H1 (cell line): ENCODE measurements around the gene MYCBP2.

Source experiments
- ASH2L ChIP-seq: fragments of 200-600, 300-600 bp; sonication (generic); IDR thresholded peaks from one replicate; pipeline ENCODE4 v1.7.1; 2017; ENCODE audit warnings: low read length
- CBX5 ChIP-seq: fragments of 300-800, 300-1000 bp; sonication (generic); IDR thresholded peaks from 2 replicates; pipeline ENCODE4 v1.7.1; 2016; ENCODE audit warnings: antibody characterized with exemption, low read length, low read depth
- GABPA ChIP-seq: IDR thresholded peaks from 2 replicates; pipeline ENCODE4 v1.6.1; 2011; ENCODE audit warnings: mild to moderate bottlenecking, low read length, moderate library complexity, borderline replicate concordance; ENCODE audit not compliant: insufficient read depth
- JUND ChIP-seq: IDR thresholded peaks from 2 replicates; pipeline ENCODE4 v1.6.1; 2011; ENCODE audit warnings: mild to moderate bottlenecking, improper control_type of control experiment, low read length
- POLR2A ChIP-seq, 2 experiments: IDR thresholded peaks; 1 replicate in 1 of 2; 2 replicates in 1 of 2; pipeline ENCODE4 v1.6.1; 2011; ENCODE audit warnings: low read depth in 2 of 2, low read length in 2 of 2, mild to moderate bottlenecking in 2 of 2; ENCODE audit errors: control extremely low read depth in 1 of 2
- POLR2AphosphoS5 ChIP-seq: IDR thresholded peaks from 2 replicates; pipeline ENCODE4 v1.6.1; 2011; ENCODE audit warnings: low read depth, low read length
- RFX5 ChIP-seq: IDR thresholded peaks from 2 replicates; pipeline ENCODE4 v1.6.1; 2011; ENCODE audit warnings: low read depth, low read length, improper control_type of control experiment, borderline replicate concordance
- SIN3A ChIP-seq, 2 experiments: IDR thresholded peaks in 1 of 2; conservative IDR thresholded peaks in 1 of 2; 2 replicates each; pipeline ENCODE4 v1.6.1; 2011 to 2012; ENCODE audit warnings: low read length in 2 of 2, improper control_type of control experiment in 1 of 2, low read depth in 1 of 2, mild to moderate bottlenecking in 1 of 2
- SP1 ChIP-seq: IDR thresholded peaks from 2 replicates; pipeline ENCODE4 v1.6.1; 2011; ENCODE audit warnings: low read depth, low read length
- SP2 ChIP-seq: IDR thresholded peaks from 2 replicates; pipeline ENCODE4 v1.6.1; 2012; ENCODE audit warnings: mild to moderate bottlenecking, low read length, inconsistent platforms
- YY1 ChIP-seq: IDR thresholded peaks from 2 replicates; pipeline ENCODE4 v1.6.1; 2011; ENCODE audit warnings: low read depth, mild to moderate bottlenecking, low read length
- TF ChIP-seq, protein P1 (sequence below): IDR thresholded peaks from 2 replicates; pipeline ENCODE4 v1.6.1; 2011; ENCODE audit warnings: low read length, improper control_type of control experiment
- TF ChIP-seq, protein P2 (sequence below), 3 experiments: IDR thresholded peaks; 1 replicate in 2 of 3; 2 replicates in 1 of 3; pipeline versions ENCODE4 v1.5.1 to v1.6.1; 2011; ENCODE audit warnings: low read length in 3 of 3, mild to moderate bottlenecking in 3 of 3, inconsistent platforms in 2 of 3, low read depth in 1 of 3, moderate library complexity in 1 of 3; ENCODE audit not compliant: insufficient read depth in 1 of 3; ENCODE audit errors: control extremely low read depth in 1 of 3

DNA sequence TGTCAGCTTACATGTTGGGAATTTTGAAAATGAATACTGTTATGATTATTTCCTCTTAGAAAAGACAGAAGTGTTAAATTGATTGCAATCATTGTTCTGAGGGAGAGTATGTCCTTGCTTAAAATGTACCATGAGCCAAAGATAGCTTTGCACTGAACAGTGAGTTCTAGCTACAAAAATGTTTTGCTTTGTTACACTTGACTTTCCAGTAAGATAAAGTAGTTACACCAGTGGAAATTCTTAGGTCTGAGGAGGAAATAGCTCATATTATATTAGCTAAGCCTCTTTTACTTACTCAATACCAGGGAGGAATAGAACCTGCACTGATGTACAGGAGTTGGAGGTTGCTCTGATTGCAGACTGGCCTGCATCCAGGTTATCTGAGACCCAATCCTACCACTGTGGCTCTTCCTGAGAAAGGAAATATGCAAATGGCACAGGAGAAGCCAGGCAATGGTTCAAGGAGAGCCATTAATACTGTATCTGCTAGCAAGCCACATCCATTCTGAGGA lies 246.9 kb downstream of the MYCBP2 start:
- TF ChIP-seq ASH2L (no peak), SP2 (no peak), RFX5 (no peak), POLR2AphosphoS5 (no peak), JUND (no peak), POLR2A (IDR thresholded peaks at IDR 0.05; ENCODE audit: control extremely low read depth in 1 of 2, low read depth in 2 of 2, low read length in 2 of 2) (no peak), SP1 (no peak), SIN3A (conservative IDR thresholded peaks at IDR 0.05 in 1 of 2, IDR thresholded peaks at IDR 0.05 in 1 of 2; ENCODE audit: low read depth in 1 of 2, low read length in 2 of 2) (no peak), GABPA (no peak), YY1 (no peak), CBX5 (no peak)
- TF ChIP-seq, protein P1, sequence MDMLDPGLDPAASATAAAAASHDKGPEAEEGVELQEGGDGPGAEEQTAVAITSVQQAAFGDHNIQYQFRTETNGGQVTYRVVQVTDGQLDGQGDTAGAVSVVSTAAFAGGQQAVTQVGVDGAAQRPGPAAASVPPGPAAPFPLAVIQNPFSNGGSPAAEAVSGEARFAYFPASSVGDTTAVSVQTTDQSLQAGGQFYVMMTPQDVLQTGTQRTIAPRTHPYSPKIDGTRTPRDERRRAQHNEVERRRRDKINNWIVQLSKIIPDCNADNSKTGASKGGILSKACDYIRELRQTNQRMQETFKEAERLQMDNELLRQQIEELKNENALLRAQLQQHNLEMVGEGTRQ = no peak
- TF ChIP-seq, protein P2, sequence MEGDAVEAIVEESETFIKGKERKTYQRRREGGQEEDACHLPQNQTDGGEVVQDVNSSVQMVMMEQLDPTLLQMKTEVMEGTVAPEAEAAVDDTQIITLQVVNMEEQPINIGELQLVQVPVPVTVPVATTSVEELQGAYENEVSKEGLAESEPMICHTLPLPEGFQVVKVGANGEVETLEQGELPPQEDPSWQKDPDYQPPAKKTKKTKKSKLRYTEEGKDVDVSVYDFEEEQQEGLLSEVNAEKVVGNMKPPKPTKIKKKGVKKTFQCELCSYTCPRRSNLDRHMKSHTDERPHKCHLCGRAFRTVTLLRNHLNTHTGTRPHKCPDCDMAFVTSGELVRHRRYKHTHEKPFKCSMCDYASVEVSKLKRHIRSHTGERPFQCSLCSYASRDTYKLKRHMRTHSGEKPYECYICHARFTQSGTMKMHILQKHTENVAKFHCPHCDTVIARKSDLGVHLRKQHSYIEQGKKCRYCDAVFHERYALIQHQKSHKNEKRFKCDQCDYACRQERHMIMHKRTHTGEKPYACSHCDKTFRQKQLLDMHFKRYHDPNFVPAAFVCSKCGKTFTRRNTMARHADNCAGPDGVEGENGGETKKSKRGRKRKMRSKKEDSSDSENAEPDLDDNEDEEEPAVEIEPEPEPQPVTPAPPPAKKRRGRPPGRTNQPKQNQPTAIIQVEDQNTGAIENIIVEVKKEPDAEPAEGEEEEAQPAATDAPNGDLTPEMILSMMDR (IDR thresholded peaks at IDR 0.05; ENCODE audit: control extremely low read depth in 1 of 3, insufficient read depth in 1 of 3, low read depth in 1 of 3, low read length in 3 of 3) = no peak
